Measurements from ENCODE around the gene TJP1. TPM values are rescaled to one million over a fixed set of nuclear protein-coding genes. Genes with fewer than 3 reads are reported as not detected.

TJP1 gene
- polyA plus RNA-seq, 1 donor (not counting 4 experiments of a cell fraction or from before 2014, with no cell fraction given) = 54.7 TPM

DNA sequence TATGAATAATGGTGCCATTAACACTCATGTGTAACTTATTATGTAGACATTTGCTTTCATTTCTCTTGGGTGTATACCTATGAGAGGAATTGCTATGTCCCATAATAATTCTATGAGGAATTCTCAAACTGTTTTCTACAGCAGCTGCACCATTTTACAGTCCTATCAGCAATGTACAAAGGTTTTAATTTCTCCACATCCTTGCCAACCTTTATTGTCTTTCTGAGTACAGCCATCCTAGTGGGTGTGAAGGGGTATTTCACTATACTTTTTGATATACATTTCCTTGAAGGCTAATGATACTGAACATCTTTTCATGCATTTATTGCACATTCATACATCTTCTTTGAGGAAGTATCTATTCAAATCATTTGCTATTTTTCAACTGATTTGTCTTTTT, 34.5 kb downstream of the TJP1 start:
- Histone ChIP-seq H2AFZ (ENCODE audit: control insufficient read depth, low read length) (no peak overlapping the region), H3K9me1 (ENCODE audit: control insufficient read depth, extremely low read depth, insufficient read depth, low read length) (no peaks in the 10 kb centered on the region), H3K79me2 (ENCODE audit: control insufficient read depth, insufficient read depth, low read length) (peaks cover 57% of the 10 kb centered on the region), H3K27me3 (ENCODE audit: control insufficient read depth, extremely low read depth, insufficient read depth, low read length) (no peaks in the 10 kb centered on the region), H3K27ac (ENCODE audit: control insufficient read depth, insufficient read depth, low read length) (no peak overlapping the region), H4K20me1 (ENCODE audit: control insufficient read depth, extremely low read depth, insufficient read depth, low read length) (no peaks in the 10 kb centered on the region), H3K36me3 (ENCODE audit: control insufficient read depth in 2 of 2, extremely low read depth in 1 of 2, insufficient read depth in 2 of 2, low read length in 2 of 2) (peaks cover 0 to 9% of the 10 kb centered on the region in 2 experiments), H3K9ac (ENCODE audit: control insufficient read depth, extremely low read depth, insufficient read depth, low read length) (no peak overlapping the region), H3K4me3 (ENCODE audit: control insufficient read depth in 2 of 3, extremely low read depth in 1 of 3, insufficient read depth in 2 of 3, low read depth in 1 of 3, low read length in 3 of 3) (no peak overlapping the region), H3K4me1 (ENCODE audit: control insufficient read depth, extremely low read depth, insufficient read depth, low read length) (peaks cover 17% of the 10 kb centered on the region), H3K4me2 (ENCODE audit: control insufficient read depth, extremely low read depth, insufficient read depth, low read depth, low read length) (no peak overlapping the region), H3K9me3 (ENCODE audit: control insufficient read depth, low read depth, low read length) (no peaks in the 10 kb centered on the region)
- dilution Hi-C loops (cut with MboI; ENCODE audit: extremely low pct_ligation_motif_present, low sequenced_read_pairs) = no loop called here
- no peak for FAIRE-seq
- no peak for TF ChIP-seq EZH2 (IDR thresholded peaks at IDR 0.05; ENCODE audit: low read length)
- TF ChIP-seq, protein P1, sequence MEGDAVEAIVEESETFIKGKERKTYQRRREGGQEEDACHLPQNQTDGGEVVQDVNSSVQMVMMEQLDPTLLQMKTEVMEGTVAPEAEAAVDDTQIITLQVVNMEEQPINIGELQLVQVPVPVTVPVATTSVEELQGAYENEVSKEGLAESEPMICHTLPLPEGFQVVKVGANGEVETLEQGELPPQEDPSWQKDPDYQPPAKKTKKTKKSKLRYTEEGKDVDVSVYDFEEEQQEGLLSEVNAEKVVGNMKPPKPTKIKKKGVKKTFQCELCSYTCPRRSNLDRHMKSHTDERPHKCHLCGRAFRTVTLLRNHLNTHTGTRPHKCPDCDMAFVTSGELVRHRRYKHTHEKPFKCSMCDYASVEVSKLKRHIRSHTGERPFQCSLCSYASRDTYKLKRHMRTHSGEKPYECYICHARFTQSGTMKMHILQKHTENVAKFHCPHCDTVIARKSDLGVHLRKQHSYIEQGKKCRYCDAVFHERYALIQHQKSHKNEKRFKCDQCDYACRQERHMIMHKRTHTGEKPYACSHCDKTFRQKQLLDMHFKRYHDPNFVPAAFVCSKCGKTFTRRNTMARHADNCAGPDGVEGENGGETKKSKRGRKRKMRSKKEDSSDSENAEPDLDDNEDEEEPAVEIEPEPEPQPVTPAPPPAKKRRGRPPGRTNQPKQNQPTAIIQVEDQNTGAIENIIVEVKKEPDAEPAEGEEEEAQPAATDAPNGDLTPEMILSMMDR (optimal IDR thresholded peaks at IDR 0.05 in 1 of 3, IDR thresholded peaks at IDR 0.05 in 1 of 3, conservative IDR thresholded peaks at IDR 0.05 in 1 of 3; ENCODE audit: extremely low read depth in 1 of 3, insufficient read depth in 2 of 3, low read length in 3 of 3) = no peak
- DNase-seq (ENCODE audit: low read depth, low spot score) = no peak

DNA sequence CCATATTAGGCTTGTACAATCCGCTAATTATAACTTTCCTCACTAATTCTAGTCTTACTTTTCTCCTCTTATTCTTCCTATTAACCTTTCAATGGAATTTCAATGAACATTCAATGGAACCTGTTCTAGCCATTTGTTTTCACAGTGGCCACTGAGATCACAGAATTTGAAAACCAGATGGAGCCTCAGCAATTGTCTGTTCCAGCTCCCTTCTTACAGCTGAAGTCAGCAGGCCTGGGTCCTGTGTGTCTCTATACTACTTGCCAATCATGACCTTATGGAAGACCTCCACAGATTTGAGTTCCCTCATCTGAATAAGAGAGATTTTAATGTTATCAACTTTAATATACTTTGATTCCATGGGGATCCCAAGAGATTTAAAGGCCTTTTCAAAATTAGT, 36.6 kb downstream of the TJP1 start:
- DNase-seq (ENCODE audit: low read depth, low spot score) (no peak), FAIRE-seq (no peak)
- no peak overlapping the region for H3K4me2 ChIP-seq (ENCODE audit: control insufficient read depth, extremely low read depth, insufficient read depth, low read depth, low read length)
- peaks cover 17% of the 10 kb centered on the region for H3K4me1 ChIP-seq (ENCODE audit: control insufficient read depth, extremely low read depth, insufficient read depth, low read length)
- dilution Hi-C loops (cut with MboI; ENCODE audit: extremely low pct_ligation_motif_present, low sequenced_read_pairs) = no loop called here
- H3K9ac ChIP-seq (ENCODE audit: control insufficient read depth, extremely low read depth, insufficient read depth, low read length) = no peak overlapping the region
- H4K20me1 ChIP-seq (ENCODE audit: control insufficient read depth, extremely low read depth, insufficient read depth, low read length) = no peaks in the 10 kb centered on the region
- no peaks in the 10 kb centered on the region for H3K9me3 ChIP-seq (ENCODE audit: control insufficient read depth, low read depth, low read length)
- H3K9me1 ChIP-seq (ENCODE audit: control insufficient read depth, extremely low read depth, insufficient read depth, low read length) = no peaks in the 10 kb centered on the region
- H3K27ac ChIP-seq (ENCODE audit: control insufficient read depth, insufficient read depth, low read length) = no peak overlapping the region
- no peak for TF ChIP-seq EZH2 (IDR thresholded peaks at IDR 0.05; ENCODE audit: low read length)
- TF ChIP-seq, protein P1 (optimal IDR thresholded peaks at IDR 0.05 in 1 of 3, IDR thresholded peaks at IDR 0.05 in 1 of 3, conservative IDR thresholded peaks at IDR 0.05 in 1 of 3; ENCODE audit: extremely low read depth in 1 of 3, insufficient read depth in 2 of 3, low read length in 3 of 3) = no peak
- peaks cover 63% of the 10 kb centered on the region for H3K79me2 ChIP-seq (ENCODE audit: control insufficient read depth, insufficient read depth, low read length)
- H3K4me3 ChIP-seq (ENCODE audit: control insufficient read depth in 2 of 3, extremely low read depth in 1 of 3, insufficient read depth in 2 of 3, low read depth in 1 of 3, low read length in 3 of 3) = no peak overlapping the region
- no peaks in the 10 kb centered on the region for H3K27me3 ChIP-seq (ENCODE audit: control insufficient read depth, extremely low read depth, insufficient read depth, low read length)
- H2AFZ ChIP-seq (ENCODE audit: control insufficient read depth, low read length) = no peak overlapping the region
- H3K36me3 ChIP-seq (ENCODE audit: control insufficient read depth in 2 of 2, extremely low read depth in 1 of 2, insufficient read depth in 2 of 2, low read length in 2 of 2) = peaks cover 0 to 9% of the 10 kb centered on the region in 2 experiments
